Sigmoid colon (tissue), 7 donors: ENCODE data around the gene TRPM4. TPM values are rescaled to one million over a fixed set of nuclear protein-coding genes. Genes with fewer than 3 reads are reported as not detected.

Experiments used
- DNase-seq: peaks from one replicate; pipeline ENCODE4 v3.0.0-alpha.2; 2019
- H3K27ac ChIP-seq, 4 donors: fragments of 200-600 bp; sonication (generic); one replicate each; pipeline ENCODE4 v1.5.1; 2016 to 2019; ENCODE audit warnings: mild to moderate bottlenecking in 1 of 4
- H3K27me3 ChIP-seq, 3 donors: fragments of 200-600 bp; sonication (generic); one replicate each; pipeline ENCODE4 v1.5.1; 2019; ENCODE audit warnings: mild to moderate bottlenecking in 1 of 3
- H3K36me3 ChIP-seq, 4 donors: fragments of 200-600 bp; sonication (generic); one replicate each; pipeline ENCODE4 v1.5.1; 2016 to 2019
- H3K4me1 ChIP-seq, 4 donors: fragments of 200-600 bp; sonication (generic); one replicate each; pipeline ENCODE4 v1.5.1; 2017 to 2019
- H3K4me3 ChIP-seq, 4 donors: fragments of 200-600 bp; sonication (generic); one replicate each; pipeline ENCODE4 v1.5.1; 2017 to 2019; ENCODE audit warnings: mild to moderate bottlenecking in 2 of 4, moderate library complexity in 1 of 4
- H3K9me3 ChIP-seq, 4 donors: fragments of 200-600 bp in 3 of 4; sonication (generic) in 3 of 4; one replicate each; pipeline versions ENCODE4 v1.5.1 to v1.6.1; 2013 to 2019
- CTCF ChIP-seq, 4 experiments: fragments of 450-650 bp in 3 of 4; fragments of 200-600 bp in 1 of 4; IDR thresholded peaks; one replicate each; pipeline ENCODE4 v1.5.1; 2016 to 2019; ENCODE audit warnings: antibody characterized with exemption in 4 of 4, mild to moderate bottlenecking in 3 of 4, moderate library complexity in 2 of 4
- EP300 ChIP-seq, 4 donors: sonication (generic); formaldehyde crosslinking; IDR thresholded peaks; one replicate each; pipeline ENCODE4 v1.6.1; 2017; ENCODE audit warnings: antibody characterized with exemption in 4 of 4
- POLR2A ChIP-seq, 2 donors: fragments of 450-650 bp; IDR thresholded peaks; one replicate each; pipeline ENCODE4 v1.6.1; 2016; ENCODE audit warnings: antibody characterized with exemption in 2 of 2, mild to moderate bottlenecking in 2 of 2, moderate library complexity in 2 of 2
- POLR2AphosphoS5 ChIP-seq, 4 donors: sonication (generic); formaldehyde crosslinking; IDR thresholded peaks; one replicate each; pipeline ENCODE4 v1.6.1; 2017; ENCODE audit warnings: antibody characterized with exemption in 4 of 4
- WGBS, 2 donors: extraction: QIAGEN DNeasy Blood & Tissue Kit; methylation state at CpG; one replicate each; pipeline ENCODE4 v1.1.7; 2013; 5-methylcytosine and 5-hydroxymethylcytosine counted together
- intact Hi-C: fragments of 100-400 bp; cut with DNase I; formaldehyde crosslinking; loops from one replicate; pipeline ENCODE4 v1.15.1; 2023
- polyA plus RNA-seq, 3 donors: library from polyadenylated mRNA; stranded (reverse); fragments of 200-250 nt; gene quantifications; one replicate each; pipeline ENCODE4 v1.2.3, GENCODE V29; 2013
- total RNA-seq, 4 donors: library from RNA; depleted of rRNA; stranded (reverse); fragments of >200 nt; gene quantifications; one replicate each; pipeline ENCODE4 v1.1.0, GENCODE V29; 2016
- donor health status: healthy with polysubstance abuse.
- donor health status: Bipolar disorder and iron deficiency.
- donor health status: healthy.

The TRPM4 gene
- total and polyA plus RNA-seq, 7 donors, result 7.9 to 166 (median 18.0) TPM

DNA sequence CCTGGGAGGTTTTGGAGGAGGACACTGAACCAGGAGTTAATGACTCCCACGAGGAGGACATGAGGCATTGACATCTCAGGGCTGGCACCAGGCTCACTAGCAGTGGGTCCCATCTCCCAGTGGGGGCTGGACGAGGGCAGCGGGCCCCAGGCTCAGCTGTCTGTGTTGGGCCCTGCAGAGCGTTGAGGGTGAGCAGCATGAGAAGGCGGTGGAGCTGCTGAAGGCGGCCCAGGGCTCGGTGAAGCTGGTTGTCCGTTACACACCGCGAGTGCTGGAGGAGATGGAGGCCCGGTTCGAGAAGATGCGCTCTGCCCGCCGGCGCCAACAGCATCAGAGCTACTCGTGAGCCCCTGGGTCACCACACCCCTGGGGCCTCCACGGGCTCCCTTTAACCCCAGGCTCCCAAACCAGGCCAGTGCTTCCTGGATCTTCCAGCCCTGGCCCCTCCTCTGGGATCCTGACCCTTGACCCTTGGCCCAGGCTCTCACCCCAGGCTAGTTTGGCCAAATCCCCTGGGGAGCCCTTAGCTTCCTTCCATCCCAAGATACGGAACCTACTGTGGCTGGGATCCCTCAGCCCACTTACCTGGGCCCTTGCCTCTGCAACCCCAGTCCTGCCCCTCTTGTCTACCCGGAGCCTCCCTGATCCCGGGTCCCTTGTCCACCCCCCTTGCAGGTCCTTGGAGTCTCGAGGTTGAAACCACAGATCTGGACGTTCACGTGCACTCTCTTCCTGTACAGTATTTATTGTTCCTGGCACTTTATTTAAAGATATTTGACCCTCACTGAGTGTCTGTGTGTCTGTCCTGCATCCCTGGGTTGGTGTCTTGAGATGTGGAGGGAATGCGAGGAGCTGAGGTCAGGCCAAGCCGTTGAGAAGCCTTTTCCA is 39.7 kb upstream of the TRPM4 start:
- no peaks in the 10 kb centered on the region for H3K27me3 ChIP-seq
- intact Hi-C loops, result no loop called here
- peak overlapping the region; percentile 33 to 69 (median 66) for H3K4me3 ChIP-seq
- H3K27ac ChIP-seq, result peak overlapping the region; percentile 91 to 96 (median 95)
- WGBS, 2 donors, result 63 to 70% methylated on average over 26 of the region's 26 CpGs
- H3K9me3 ChIP-seq, result no peaks in the 10 kb centered on the region
- peaks cover 0 to 42% (median 34%) of the 10 kb centered on the region in 4 donors for H3K4me1 ChIP-seq
- DNase-seq, result no peak
- TF ChIP-seq POLR2A (IDR thresholded peaks at IDR 0.05) (no peak), POLR2AphosphoS5 (IDR thresholded peaks at IDR 0.05) (no peak), EP300 (IDR thresholded peaks at IDR 0.05) (no peak), CTCF (IDR thresholded peaks at IDR 0.05) (no peak)
- no peaks in the 10 kb centered on the region for H3K36me3 ChIP-seq

GRCh38 chr19:49118565-49119410 is 38.8 kb upstream of the TRPM4 start, which contains the start of gene C19orf73:
C19orf73 (minus strand) TSS chr19:49119143; CDS start chr19:49119022, 121 bp downstream.
- H3K27ac ChIP-seq, result peak within 1 kb of the TSS; percentile 91 to 96 (median 95)
- WGBS, 2 donors, result 1% methylated on average over 85 of the region's 85 CpGs
- H3K36me3 ChIP-seq, result no peaks in the 10 kb centered on the region
- H3K27me3 ChIP-seq, result no peaks in the 10 kb centered on the region
- peak; percentile 41 to 69 (median 68) for TF ChIP-seq POLR2AphosphoS5 (IDR thresholded peaks at IDR 0.05)
- TF ChIP-seq EP300 (IDR thresholded peaks at IDR 0.05), result no peak
- peak in 1 of 4 experiments; percentile 13 for TF ChIP-seq CTCF (IDR thresholded peaks at IDR 0.05)
- peak; percentile 12 to 29 for TF ChIP-seq POLR2A (IDR thresholded peaks at IDR 0.05)
- peaks cover 0 to 36% (median 31%) of the 10 kb centered on the region in 4 donors for H3K4me1 ChIP-seq
- H3K9me3 ChIP-seq, result no peaks in the 10 kb centered on the region
- peak within 1 kb of the TSS; percentile 33 to 69 (median 66) for H3K4me3 ChIP-seq
- intact Hi-C loops, result no loop called here
- DNase-seq, result peak; percentile 97

DNA sequence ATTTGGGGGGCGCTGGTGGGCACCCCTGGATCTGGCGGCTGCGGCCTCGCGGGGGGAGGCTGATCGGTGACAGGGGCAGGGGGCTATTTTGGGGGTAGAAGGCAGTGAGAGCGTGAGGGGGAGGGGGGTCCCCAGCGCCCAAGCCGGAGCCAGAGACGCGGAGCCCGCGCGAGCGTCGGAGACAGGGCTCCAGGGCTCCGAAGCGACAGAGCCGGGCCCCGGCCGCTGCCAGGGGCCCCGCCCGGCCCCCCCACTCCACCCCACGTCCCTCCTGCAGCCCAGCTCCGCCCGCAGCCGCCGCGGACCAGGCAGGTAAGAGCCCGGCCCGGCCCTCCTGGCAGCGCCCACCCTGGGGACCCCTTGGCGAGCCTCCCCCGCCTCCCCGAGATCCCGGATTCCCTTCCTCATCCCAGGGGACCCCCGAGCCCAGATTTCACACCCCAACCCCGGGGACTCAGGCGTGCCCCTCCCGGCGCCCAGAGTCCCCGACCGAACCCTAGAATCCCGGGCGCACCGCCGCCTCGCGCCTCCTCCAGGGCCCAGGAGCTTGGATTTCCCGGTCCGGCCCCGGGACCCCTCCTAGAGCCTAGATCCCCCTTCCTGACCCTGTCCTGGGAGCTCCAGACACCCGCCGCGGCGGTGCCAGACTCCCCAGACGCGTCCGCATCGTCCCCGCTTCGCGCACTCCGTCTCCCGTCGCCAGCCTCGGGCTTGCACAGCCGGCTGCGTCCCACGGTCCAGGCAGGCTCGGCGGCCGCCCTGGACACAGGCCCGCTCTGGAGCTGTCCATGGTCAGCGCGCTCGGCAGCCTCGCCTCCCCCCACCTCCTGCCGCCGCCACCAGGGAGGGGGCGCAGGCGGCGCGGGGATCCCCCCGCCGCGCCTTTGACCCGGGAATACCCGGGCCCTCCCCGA is 37.9 kb upstream of the TRPM4 start, which contains the start of gene PPFIA3:
PPFIA3 (plus strand) TSS at position 134 of the 914 bp plus-strand sequence. CDS start 8,330 bp downstream, outside the sequence.
- Histone ChIP-seq H3K27ac (peak within 1 kb of the TSS; percentile 91 to 96 (median 95)), H3K4me1 (peaks cover 0 to 33% (median 28%) of the 10 kb centered on the region in 4 donors), H3K4me3 (peak within 1 kb of the TSS; percentile 33 to 69 (median 66)), H3K27me3 (no peaks in the 10 kb centered on the region), H3K9me3 (no peaks in the 10 kb centered on the region), H3K36me3 (no peaks in the 10 kb centered on the region)
- intact Hi-C loops, result no loop called here
- TF ChIP-seq POLR2AphosphoS5 (IDR thresholded peaks at IDR 0.05) (peak in 2 of 4 donors; percentile 32 to 40), POLR2A (IDR thresholded peaks at IDR 0.05) (no peak)
- peak; percentile 80 for DNase-seq
- WGBS, 2 donors, result 1% methylated on average over 90 of the region's 90 CpGs

GRCh38 chr19:49120325-49120683 is 37.3 kb upstream of the TRPM4 start:
- H3K27me3 ChIP-seq, result no peaks in the 10 kb centered on the region
- 18 to 21% methylated on average over 16 of the region's 16 CpGs for WGBS, 2 donors
- peaks cover 0 to 31% (median 26%) of the 10 kb centered on the region in 4 donors for H3K4me1 ChIP-seq
- intact Hi-C loops, result no loop called here
- H3K4me3 ChIP-seq, result peak overlapping the region in 2 of 4 donors; percentile 66 to 69
- H3K27ac ChIP-seq, result peak overlapping the region in 1 of 4 donors; percentile 95
- H3K36me3 ChIP-seq, result no peaks in the 10 kb centered on the region
- TF ChIP-seq CTCF (IDR thresholded peaks at IDR 0.05) (no peak), POLR2AphosphoS5 (IDR thresholded peaks at IDR 0.05) (no peak), EP300 (IDR thresholded peaks at IDR 0.05) (no peak)
- H3K9me3 ChIP-seq, result no peaks in the 10 kb centered on the region
- no peak for DNase-seq
